Measurements from ENCODE around the gene SAFB2. TPM values are rescaled to one million over a fixed set of nuclear protein-coding genes. Genes with fewer than 3 reads are reported as not detected.

SAFB2 gene
- total and polyA plus RNA-seq, 9 of the 15 experiments (the other 6 are each of a cell fraction or from before 2014, with no cell fraction given): 4.5 to 103 (median 47.3) TPM

GRCh38 chr19:5578097-5578846 lies 44.3 kb downstream of the SAFB2 start (continued):
- TF ChIP-seq AFF1 (IDR thresholded peaks at IDR 0.05; ENCODE audit: low read depth in 1 of 2, partially characterized antibody in 2 of 2): no peak
- peak; percentile 91 for TF ChIP-seq ZBTB7A (IDR thresholded peaks at IDR 0.05; ENCODE audit: borderline replicate concordance, control insufficient read depth, low read depth, low read length)
- TF ChIP-seq FIP1L1 (IDR thresholded peaks at IDR 0.05; ENCODE audit: low read depth, low read length, poor library complexity, severe bottlenecking): no peak
- no peak for TF ChIP-seq XRCC5 (IDR thresholded peaks at IDR 0.05; ENCODE audit: low read depth, low read length)
- TF ChIP-seq ZMIZ1 (IDR thresholded peaks at IDR 0.05; ENCODE audit: low read depth in 2 of 2, low read length in 2 of 2): peak in 1 of 2 experiments; percentile 48; a peak in 1 of 4 replicates
- no peak for TF ChIP-seq RBFOX2 (IDR thresholded peaks at IDR 0.05; ENCODE audit: low read depth, low read length)
- TF ChIP-seq NEUROD1 (IDR thresholded peaks at IDR 0.05; ENCODE audit: borderline replicate concordance, low read depth, low read length, partially characterized antibody): no peak
- TF ChIP-seq BRCA1 (IDR thresholded peaks at IDR 0.05): no peak
- TF ChIP-seq BRCA1 (CRISPR knock-in tag; IDR thresholded peaks at IDR 0.05): no peak
- no peak for TF ChIP-seq ZNF41 (CRISPR knock-in tag; conservative IDR thresholded peaks at IDR 0.05)
- 0 out of 2 replicates have a peak, but pooled peaks have one; percentile 10 for TF ChIP-seq CREM (IDR thresholded peaks at IDR 0.05; ENCODE audit: low read depth)
- no peak for TF ChIP-seq NR2C1 (IDR thresholded peaks at IDR 0.05)
- no peak for TF ChIP-seq NR2C1 (tag; IDR thresholded peaks at IDR 0.05)
- no peak for TF ChIP-seq ATF4 (CRISPR knock-in tag; IDR thresholded peaks at IDR 0.05)
- TF ChIP-seq HMG20B (CRISPR knock-in tag; IDR thresholded peaks at IDR 0.05): no peak
- 0 out of 2 replicates have a peak, but pooled peaks have one; percentile 11 for TF ChIP-seq E2F5 (CRISPR knock-in tag; IDR thresholded peaks at IDR 0.05)
- no peak for TF ChIP-seq FOXJ2 (tag; IDR thresholded peaks at IDR 0.05)

All from K562 (cell line).